GM18858 (cell line): ENCODE data around the gene EMC6.
"Not testable (repeated sequence)": the region's sequence is repeated elsewhere in the genome, so short reads cannot be mapped to it uniquely, and the experiment has no call there.

Source experiments
- ATAC-seq: cut with Tn5 transposase; IDR thresholded peaks from one replicate; pipeline ENCODE4 v1.9.1; 2021; ENCODE audit not compliant: unreplicated experiment

The EMC6 gene

GRCh38 chr17:3704931-3705717 lies 36.5 kb downstream of the EMC6 start:
- ATAC-seq = no peak

GRCh38 chr17:3705718-3705984 lies 37.0 kb downstream of the EMC6 start:
- not testable (repeated sequence) for ATAC-seq

GRCh38 chr17:3708366-3708765 lies 39.8 kb downstream of the EMC6 start:
- ATAC-seq = no peak

- peak; percentile 86 for ATAC-seq
Observed at GRCh38 chr17:3710951-3711383, 42.4 kb downstream of the EMC6 start.

GRCh38 chr17:3712811-3713463 lies 44.3 kb downstream of the EMC6 start:
- ATAC-seq = no peak

GRCh38 chr17:3715296-3715695 lies 46.7 kb downstream of the EMC6 start:
- no peak for ATAC-seq

GRCh38 chr17:3718201-3718600 lies 49.6 kb downstream of the EMC6 start:
- no peak for ATAC-seq

- no peak for ATAC-seq
Observed at GRCh38 chr17:3719265-3719664, 50.7 kb downstream of the EMC6 start.
